Measurements from ENCODE around the gene SLAMF7. TPM values are rescaled to one million over a fixed set of nuclear protein-coding genes. Genes with fewer than 3 reads are reported as not detected.

SLAMF7 gene
- total and polyA plus RNA-seq, 2 donors (not counting 1 experiment from before 2014, with no cell fraction given), result 13.1 to 52.6 TPM

DNA sequence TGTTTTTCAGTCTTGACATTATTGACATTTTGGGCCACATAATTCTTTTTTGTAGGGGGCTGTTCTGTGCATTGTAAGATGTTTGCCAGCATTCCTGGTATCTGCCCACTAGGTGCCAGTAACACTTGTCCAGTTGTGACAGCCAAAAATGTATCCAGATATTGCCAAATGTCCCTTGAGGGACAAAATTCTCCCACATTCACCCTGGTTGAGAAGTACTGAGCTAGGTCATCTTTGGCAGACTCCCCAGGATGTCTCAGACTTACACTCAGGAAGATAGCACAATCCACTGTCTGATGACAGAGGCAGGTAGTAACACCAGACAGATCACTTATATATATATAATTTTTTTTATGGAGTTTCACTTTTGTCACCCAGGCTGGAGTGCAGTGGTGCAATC lies 33.3 kb upstream of the SLAMF7 start:
- no peaks in the 10 kb centered on the region for H3K9me3 Mint-ChIP-seq (ENCODE audit: insufficient read depth)
- Histone ChIP-seq H3K4me3 (ENCODE audit: control extremely low read depth in 1 of 5, extremely low read depth in 1 of 5, insufficient read depth in 1 of 5, low read depth in 2 of 5, low read length in 4 of 5) (peak overlapping the region in 1 of 5 experiments; percentile 99), H3K36me3 (replicated peaks in 1 of 2; ENCODE audit: control extremely low read depth in 1 of 2, control insufficient read depth in 1 of 2, extremely low read depth in 1 of 2, insufficient read depth in 2 of 2, low read length in 1 of 2) (peaks cover 1 to 46% of the 10 kb centered on the region in 2 experiments), H3K27ac (ENCODE audit: low read length in 2 of 2) (peak overlapping the region; percentile 29 to 95), H4K20me1 (ENCODE audit: control insufficient read depth, insufficient read depth, low read length, poor library complexity, severe bottlenecking) (peaks cover 26% of the 10 kb centered on the region), H3K9ac (ENCODE audit: low read length) (no peak overlapping the region), H3K27me3 (replicated peaks in 1 of 4; ENCODE audit: control extremely low read depth in 1 of 4, control insufficient read depth in 3 of 4, insufficient read depth in 4 of 4, low read length in 3 of 4) (no peaks in the 10 kb centered on the region), H3K9me3 (ENCODE audit: control extremely low read depth in 1 of 3, control insufficient read depth in 2 of 3, insufficient read depth in 1 of 3, low read length in 2 of 3) (no peaks in the 10 kb centered on the region), H2AFZ (ENCODE audit: insufficient read depth, low read depth, low read length, poor library complexity, severe bottlenecking) (no peak overlapping the region), H3K4me1 (ENCODE audit: control insufficient read depth in 2 of 2, insufficient read depth in 2 of 2, low read length in 2 of 2) (peaks cover 81 to 92% of the 10 kb centered on the region in 2 donors), H3K4me2 (replicated peaks; ENCODE audit: low read depth, low read length, poor library complexity, severe bottlenecking) (peak overlapping the region; percentile 59), H3K79me2 (ENCODE audit: control insufficient read depth, insufficient read depth, low read length) (peaks cover 100% of the 10 kb centered on the region)
- ChIA-PET POLR2A (interaction anchor here (0.6 kb wide), 1 partner anchor 85 kb away, joined by 10 read pairs; no protein-coding TSS in a partner anchor), CTCF (interaction anchor here (1.2 to 7.9 kb wide), 8 partner anchors 8 to 246 kb away, joined by 3 to 62 read pairs (median 5); no protein-coding TSS in a partner anchor)
- H3K4me3 Mint-ChIP-seq, result peak overlapping the region; percentile 74
- no peak for ATAC-seq (ENCODE audit: low read depth)
- H3K27me3 Mint-ChIP-seq, result no peaks in the 10 kb centered on the region
- no peak for TF ChIP-seq EZH2 (IDR thresholded peaks at IDR 0.05; ENCODE audit: borderline replicate concordance, insufficient read depth, low read depth, low read length, poor library complexity, severe bottlenecking)
- TF ChIP-seq, protein P1, sequence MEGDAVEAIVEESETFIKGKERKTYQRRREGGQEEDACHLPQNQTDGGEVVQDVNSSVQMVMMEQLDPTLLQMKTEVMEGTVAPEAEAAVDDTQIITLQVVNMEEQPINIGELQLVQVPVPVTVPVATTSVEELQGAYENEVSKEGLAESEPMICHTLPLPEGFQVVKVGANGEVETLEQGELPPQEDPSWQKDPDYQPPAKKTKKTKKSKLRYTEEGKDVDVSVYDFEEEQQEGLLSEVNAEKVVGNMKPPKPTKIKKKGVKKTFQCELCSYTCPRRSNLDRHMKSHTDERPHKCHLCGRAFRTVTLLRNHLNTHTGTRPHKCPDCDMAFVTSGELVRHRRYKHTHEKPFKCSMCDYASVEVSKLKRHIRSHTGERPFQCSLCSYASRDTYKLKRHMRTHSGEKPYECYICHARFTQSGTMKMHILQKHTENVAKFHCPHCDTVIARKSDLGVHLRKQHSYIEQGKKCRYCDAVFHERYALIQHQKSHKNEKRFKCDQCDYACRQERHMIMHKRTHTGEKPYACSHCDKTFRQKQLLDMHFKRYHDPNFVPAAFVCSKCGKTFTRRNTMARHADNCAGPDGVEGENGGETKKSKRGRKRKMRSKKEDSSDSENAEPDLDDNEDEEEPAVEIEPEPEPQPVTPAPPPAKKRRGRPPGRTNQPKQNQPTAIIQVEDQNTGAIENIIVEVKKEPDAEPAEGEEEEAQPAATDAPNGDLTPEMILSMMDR (IDR thresholded peaks at IDR 0.05), result no peak
- peak overlapping the region; percentile 86 for H3K27ac Mint-ChIP-seq
- DNase-seq, result peak; percentile 27
- intact Hi-C loops (cut with micrococcal nuclease), result no loop called here
- peaks cover 60% of the 10 kb centered on the region for H3K4me1 Mint-ChIP-seq

DNA sequence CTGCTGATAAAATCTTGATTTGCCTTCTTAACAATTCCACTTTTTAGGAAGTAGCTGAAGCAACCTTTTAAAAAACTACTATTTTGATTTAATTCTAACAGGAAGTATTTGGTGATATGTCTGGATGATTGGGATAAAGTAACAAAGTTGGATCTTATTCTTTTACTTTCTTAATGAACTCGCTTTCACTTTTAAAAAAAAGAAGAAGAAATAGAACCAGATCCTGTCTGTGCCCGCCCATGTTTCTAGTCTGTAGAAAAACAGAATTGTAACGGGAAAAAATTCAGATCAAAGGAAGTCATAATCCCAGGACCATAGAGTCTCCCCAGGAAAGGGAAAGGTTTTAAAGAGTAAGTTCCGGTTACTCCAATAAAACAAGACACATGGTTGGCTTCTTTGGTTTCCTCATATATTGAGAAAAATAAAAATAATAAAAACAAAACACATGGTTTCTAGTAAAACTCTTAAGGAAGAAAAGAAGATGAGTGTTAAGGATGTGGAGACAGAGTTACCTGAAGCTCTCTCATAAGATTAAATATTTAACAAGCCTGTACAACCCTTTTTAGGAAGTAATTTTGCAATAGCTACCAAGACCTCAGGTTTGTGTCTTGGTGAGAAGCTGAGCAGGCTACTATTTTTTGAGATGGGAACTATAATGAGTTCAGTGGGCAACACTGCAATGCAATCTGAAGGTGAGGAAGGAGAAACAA lies 32.4 kb upstream of the SLAMF7 start:
- H3K4me3 ChIP-seq (ENCODE audit: control extremely low read depth in 1 of 5, extremely low read depth in 1 of 5, insufficient read depth in 1 of 5, low read depth in 2 of 5, low read length in 4 of 5), result peak overlapping the region; percentile 87 to 100 (median 98)
- no peak overlapping the region for H2AFZ ChIP-seq (ENCODE audit: insufficient read depth, low read depth, low read length, poor library complexity, severe bottlenecking)
- H3K4me1 ChIP-seq (ENCODE audit: control insufficient read depth in 2 of 2, insufficient read depth in 2 of 2, low read length in 2 of 2), result peaks cover 81 to 86% of the 10 kb centered on the region in 2 donors
- H4K20me1 ChIP-seq (ENCODE audit: control insufficient read depth, insufficient read depth, low read length, poor library complexity, severe bottlenecking), result peaks cover 22% of the 10 kb centered on the region
- no peaks in the 10 kb centered on the region for H3K27me3 ChIP-seq (replicated peaks in 1 of 4; ENCODE audit: control extremely low read depth in 1 of 4, control insufficient read depth in 3 of 4, insufficient read depth in 4 of 4, low read length in 3 of 4)
- TF ChIP-seq EZH2 (IDR thresholded peaks at IDR 0.05; ENCODE audit: borderline replicate concordance, insufficient read depth, low read depth, low read length, poor library complexity, severe bottlenecking), result no peak
- TF ChIP-seq, protein P1 (IDR thresholded peaks at IDR 0.05), result no peak
- H3K9ac ChIP-seq (ENCODE audit: low read length), result peak overlapping the region; percentile 96
- H3K27ac ChIP-seq (ENCODE audit: low read length in 2 of 2), result peak overlapping the region; percentile 89 to 95
- no peaks in the 10 kb centered on the region for H3K9me3 ChIP-seq (ENCODE audit: control extremely low read depth in 1 of 3, control insufficient read depth in 2 of 3, insufficient read depth in 1 of 3, low read length in 2 of 3)
- no peaks in the 10 kb centered on the region for H3K27me3 Mint-ChIP-seq
- intact Hi-C loops (cut with micrococcal nuclease), result no loop called here
- H3K4me1 Mint-ChIP-seq, result peaks cover 54% of the 10 kb centered on the region
- DNase-seq, result no peak
- peaks cover 1 to 39% of the 10 kb centered on the region in 2 experiments for H3K36me3 ChIP-seq (replicated peaks in 1 of 2; ENCODE audit: control extremely low read depth in 1 of 2, control insufficient read depth in 1 of 2, extremely low read depth in 1 of 2, insufficient read depth in 2 of 2, low read length in 1 of 2)
- ChIA-PET CTCF (interaction anchor here (0.6 to 7.9 kb wide), 13 partner anchors 17 to 415 kb away, joined by 3 to 62 read pairs (median 4); no protein-coding TSS in a partner anchor), POLR2A (no interaction called here)
- no peaks in the 10 kb centered on the region for H3K9me3 Mint-ChIP-seq (ENCODE audit: insufficient read depth)
- ATAC-seq (ENCODE audit: low read depth), result no peak
- peak overlapping the region; percentile 83 for H3K4me2 ChIP-seq (replicated peaks; ENCODE audit: low read depth, low read length, poor library complexity, severe bottlenecking)
- peak overlapping the region; percentile 86 for H3K27ac Mint-ChIP-seq
- no CpG with 5 or more reads among the region's 4 CpGs for WGBS (ENCODE audit: insufficient coverage)
- H3K4me3 Mint-ChIP-seq, result peak overlapping the region; percentile 59
- H3K79me2 ChIP-seq (ENCODE audit: control insufficient read depth, insufficient read depth, low read length), result peaks cover 100% of the 10 kb centered on the region

All from B cell (primary cell).